GM12864 (cell line): Measurements from ENCODE around the gene TIMP3.

Experiments used
- DNase-seq: peaks from one replicate; pipeline ENCODE4 v3.0.0-alpha.2; 2011; ENCODE audit warnings: low read depth
- H3K4me3 ChIP-seq: 2 replicates; pipeline ENCODE4 v1.5.1; 2011; ENCODE audit warnings: mild to moderate bottlenecking, low read depth, low read length, control low read depth
- TF ChIP-seq, protein P1 (sequence below): IDR thresholded peaks from 2 replicates; pipeline ENCODE4 v1.5.1; 2011; ENCODE audit warnings: low read depth, mild to moderate bottlenecking, moderate library complexity, low read length, control low read depth, inconsistent platforms; ENCODE audit errors: missing control alignments

The TIMP3 gene

GRCh38 chr22:32824531-32825312, 23.2 kb downstream of the TIMP3 start:
- TF ChIP-seq, protein P1, sequence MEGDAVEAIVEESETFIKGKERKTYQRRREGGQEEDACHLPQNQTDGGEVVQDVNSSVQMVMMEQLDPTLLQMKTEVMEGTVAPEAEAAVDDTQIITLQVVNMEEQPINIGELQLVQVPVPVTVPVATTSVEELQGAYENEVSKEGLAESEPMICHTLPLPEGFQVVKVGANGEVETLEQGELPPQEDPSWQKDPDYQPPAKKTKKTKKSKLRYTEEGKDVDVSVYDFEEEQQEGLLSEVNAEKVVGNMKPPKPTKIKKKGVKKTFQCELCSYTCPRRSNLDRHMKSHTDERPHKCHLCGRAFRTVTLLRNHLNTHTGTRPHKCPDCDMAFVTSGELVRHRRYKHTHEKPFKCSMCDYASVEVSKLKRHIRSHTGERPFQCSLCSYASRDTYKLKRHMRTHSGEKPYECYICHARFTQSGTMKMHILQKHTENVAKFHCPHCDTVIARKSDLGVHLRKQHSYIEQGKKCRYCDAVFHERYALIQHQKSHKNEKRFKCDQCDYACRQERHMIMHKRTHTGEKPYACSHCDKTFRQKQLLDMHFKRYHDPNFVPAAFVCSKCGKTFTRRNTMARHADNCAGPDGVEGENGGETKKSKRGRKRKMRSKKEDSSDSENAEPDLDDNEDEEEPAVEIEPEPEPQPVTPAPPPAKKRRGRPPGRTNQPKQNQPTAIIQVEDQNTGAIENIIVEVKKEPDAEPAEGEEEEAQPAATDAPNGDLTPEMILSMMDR, result no peak
- H3K4me3 ChIP-seq, result no peak overlapping the region
- DNase-seq, result no peak

GRCh38 chr22:32826537-32826936, 25.0 kb downstream of the TIMP3 start:
- DNase-seq, result no peak
- H3K4me3 ChIP-seq, result no peak overlapping the region
- TF ChIP-seq, protein P1, result no peak

DNA sequence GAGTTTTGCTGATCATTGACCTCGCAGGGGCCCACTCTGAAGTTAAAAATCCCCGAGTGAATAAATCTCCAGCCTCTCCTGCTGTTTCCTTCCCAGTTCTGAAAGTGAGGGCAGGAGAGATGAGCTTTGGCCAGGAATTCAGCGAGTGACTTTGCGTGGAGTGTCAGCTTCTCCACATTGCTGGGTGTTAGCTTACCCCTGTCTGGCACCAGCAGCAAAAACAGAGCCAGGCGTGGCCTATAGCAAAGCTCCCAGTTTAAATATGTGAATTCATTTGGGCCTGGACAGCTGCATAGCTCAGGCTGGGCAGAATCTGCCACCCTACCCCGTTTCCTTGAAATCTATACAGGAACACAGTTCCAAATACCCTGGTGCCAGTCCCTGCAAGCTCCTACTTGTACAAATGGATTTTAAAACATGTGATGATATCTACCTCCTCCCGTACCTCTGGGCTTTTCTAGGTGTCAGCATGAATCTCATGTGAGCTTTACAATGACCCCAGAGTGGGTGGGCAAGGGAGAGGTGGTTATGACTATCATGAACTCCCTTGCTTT, 25.6 kb downstream of the TIMP3 start:
- DNase-seq, result no peak
- H3K4me3 ChIP-seq, result no peak overlapping the region
- TF ChIP-seq, protein P1, result no peak

DNA sequence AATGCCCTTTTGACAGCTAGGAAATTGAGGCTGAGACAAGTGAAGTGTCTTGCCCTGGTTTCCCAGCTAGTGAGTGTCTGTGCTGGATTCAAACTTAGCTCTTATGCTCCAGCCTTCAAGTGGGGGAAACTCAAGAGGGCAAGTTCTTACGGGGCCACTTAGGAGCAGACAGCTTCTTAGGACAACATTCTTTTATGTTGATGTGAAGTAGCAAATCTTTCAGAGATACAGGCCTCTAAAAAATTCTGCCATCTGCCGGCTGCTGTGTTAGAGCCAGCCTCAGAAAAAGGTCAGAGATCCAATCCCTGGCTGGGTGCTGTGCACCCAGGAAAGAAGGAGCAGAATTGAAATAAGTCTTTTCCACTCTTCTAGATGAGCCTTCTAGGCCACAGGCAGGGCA, 26.6 kb downstream of the TIMP3 start:
- DNase-seq, result no peak
- TF ChIP-seq, protein P1, result no peak
- no peak overlapping the region for H3K4me3 ChIP-seq

DNA sequence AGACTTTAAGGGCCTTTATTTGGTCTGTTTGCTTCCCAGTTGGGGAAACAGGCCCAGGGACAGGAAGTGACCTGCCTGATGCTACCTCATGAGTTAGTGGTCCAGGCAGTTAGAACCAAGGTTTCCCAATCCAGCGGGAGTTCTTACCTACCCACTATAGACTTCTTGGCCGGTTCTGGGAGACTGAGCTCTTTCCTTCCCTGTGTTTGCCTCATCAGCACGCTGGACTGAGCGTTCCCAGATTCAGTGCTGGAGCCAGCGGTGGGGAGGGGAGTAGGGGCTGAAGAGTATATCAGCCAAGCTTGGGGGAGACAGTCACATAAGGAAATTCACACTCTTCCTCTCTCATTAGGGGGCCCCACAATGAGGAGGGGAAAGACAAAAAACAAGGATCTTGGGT, 27.1 kb downstream of the TIMP3 start:
- DNase-seq, result no peak
- no peak overlapping the region for H3K4me3 ChIP-seq
- TF ChIP-seq, protein P1, result no peak

DNA sequence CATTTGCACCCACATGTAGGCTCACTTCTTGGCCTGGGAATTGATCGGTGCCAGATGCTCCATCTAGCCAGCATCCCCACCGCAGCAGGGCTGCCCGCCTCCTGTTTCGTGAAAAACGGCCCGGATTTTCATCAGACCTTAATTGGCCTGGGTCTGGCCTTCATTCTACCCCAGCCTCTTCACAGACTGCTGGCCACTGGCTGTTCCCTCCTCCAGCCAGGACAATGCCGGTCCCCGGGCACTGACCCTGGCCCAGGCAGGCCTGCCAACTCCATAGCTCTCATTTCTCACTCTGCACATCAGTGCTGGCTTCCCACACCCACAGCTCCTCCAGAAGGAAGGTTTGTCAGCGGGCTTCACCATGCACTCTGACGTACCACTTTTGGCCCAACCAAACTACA, 27.9 kb downstream of the TIMP3 start:
- no peak overlapping the region for H3K4me3 ChIP-seq
- no peak for DNase-seq
- TF ChIP-seq, protein P1, result no peak

DNA sequence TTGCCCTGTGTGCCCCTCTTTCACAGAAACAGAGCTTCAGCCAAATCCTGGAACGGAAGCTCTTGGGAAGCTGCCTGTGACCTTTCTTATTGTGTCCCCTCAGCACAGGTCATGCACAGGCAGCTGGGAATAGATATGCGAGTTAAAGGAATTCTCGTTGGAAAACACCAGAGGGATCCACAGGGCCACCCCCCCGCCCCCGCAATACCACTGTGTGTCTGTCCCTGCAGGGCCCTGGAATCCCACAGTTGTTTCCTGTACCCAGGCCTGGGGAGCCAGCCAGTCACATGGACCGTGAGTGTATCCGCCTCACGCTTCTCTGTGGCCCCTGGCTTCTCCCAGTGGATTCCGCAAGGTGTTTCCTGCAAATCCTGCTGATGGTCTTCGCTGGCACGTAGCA, 29.0 kb downstream of the TIMP3 start:
- DNase-seq, result no peak
- no peak overlapping the region for H3K4me3 ChIP-seq
- TF ChIP-seq, protein P1, result no peak
